ENCODE measurements around the gene POU5F1.

- TF ChIP-seq CTCF (IDR thresholded peaks at IDR 0.05): no peak
- TF ChIP-seq POLR2AphosphoS5 (IDR thresholded peaks at IDR 0.05): no peak
- no peak for TF ChIP-seq POLR2A (IDR thresholded peaks at IDR 0.05)
Measured at GRCh38 chr6:31145386-31145785, 25.1 kb downstream of the POU5F1 start.

Measured in gastroesophageal sphincter (tissue), 3 donors.